ENCODE measurements around the gene DDX31.
"Not testable (repeated sequence)": the region's sequence is repeated elsewhere in the genome, so short reads cannot be mapped to it uniquely, and the experiment has no call there.

DDX31 gene

DNA sequence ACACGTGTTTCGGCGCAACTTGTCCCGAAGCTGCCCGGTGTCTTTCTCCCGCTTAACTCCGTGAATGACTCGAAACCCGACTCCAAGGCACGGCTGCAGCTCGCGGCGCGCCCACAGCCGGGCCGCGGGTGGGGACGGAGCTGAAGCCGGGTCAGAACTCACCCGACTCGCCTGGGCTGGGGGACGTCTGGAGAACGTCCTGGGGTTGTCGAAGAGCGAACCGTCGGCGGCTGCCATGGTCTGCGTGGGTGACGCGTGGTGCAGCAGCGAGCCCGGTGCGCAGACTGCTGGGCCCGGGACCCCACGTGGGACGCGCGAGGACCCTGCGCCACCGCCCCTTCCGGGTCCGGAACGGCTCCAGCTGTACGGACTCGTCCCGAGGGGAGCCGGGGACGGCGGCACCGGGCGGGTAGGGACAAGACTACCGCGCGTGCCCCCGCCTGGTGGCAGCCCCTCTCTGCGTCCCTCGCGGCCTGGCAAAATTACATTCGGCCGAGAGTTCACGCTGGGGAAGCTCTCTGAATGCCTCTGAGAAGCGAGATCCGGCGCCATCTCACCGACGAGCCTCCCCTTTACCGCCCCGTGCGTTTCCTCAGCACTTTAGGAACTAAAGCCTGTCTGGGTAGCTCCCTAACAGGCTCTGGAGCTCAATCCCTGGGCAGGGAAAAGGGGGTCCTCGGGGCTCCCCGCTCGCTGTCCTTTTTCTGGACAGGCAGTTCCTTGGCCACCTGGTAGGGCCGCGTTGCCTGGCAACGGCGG lies at the start of gene DDX31:
Gene DDX31 (minus strand): TSS at position 286 of the 759 bp plus-strand sequence. CDS start 49 bp downstream, at position 237.
- DNase-seq (ENCODE audit: low read depth): peak; percentile 83

DNA sequence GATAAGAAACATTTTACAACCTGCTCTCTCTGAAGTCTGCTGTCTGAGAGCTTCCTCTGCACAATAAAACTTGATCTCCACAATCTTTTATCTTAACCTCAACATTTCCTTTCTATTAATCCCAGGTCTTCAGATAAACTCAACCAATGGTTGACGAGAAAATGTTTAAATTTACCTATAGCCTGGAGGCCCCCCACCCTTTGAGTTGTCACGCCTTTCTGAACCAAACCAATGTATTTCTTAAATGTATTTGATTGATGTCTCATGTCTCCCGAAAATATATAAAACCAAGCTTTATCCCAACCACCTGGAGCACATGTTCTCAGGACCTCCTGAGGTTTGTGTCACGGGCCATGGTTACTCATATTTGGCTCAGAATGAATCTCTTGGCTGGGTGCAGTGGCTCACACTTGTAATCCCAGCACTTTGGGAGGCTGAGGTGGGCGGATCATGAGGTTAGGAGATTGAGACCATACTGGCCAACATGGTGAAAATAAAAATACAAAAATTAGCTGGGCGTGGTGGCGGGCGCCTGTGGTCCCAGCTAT lies 48.7 kb upstream of the DDX31 start:
- not testable (repeated sequence) for DNase-seq (ENCODE audit: low read depth)

DNA sequence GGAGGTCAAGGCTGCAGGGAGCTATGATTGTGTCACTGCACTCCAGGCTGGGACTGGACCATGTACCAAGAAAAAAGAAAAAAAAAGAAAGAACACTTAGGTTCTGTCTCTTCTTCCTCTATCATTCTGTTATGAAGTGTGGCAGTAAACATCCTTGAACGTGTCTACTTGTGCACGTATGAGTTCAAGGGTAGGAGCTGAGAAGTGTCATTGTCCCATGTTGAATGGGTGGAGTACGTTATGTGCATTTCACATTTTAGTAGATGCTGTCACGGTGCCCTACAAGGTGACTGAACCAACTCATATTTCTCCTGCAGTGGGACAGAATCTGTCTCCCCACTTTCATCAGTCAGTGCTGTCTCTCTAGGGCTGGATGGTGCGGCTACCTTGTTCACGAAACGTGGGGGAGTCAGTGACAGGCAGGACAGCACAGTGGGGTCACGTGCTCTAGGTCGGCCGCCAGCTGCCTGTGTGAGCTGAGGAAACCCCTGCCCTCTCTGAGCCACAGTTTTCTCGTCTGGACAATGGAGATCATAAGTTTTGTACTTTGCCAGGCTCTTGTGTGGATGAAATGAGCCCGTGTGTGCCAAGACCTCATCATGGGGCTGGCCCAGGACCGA lies 47.7 kb upstream of the DDX31 start:
- DNase-seq (ENCODE audit: low read depth): no peak

DNA sequence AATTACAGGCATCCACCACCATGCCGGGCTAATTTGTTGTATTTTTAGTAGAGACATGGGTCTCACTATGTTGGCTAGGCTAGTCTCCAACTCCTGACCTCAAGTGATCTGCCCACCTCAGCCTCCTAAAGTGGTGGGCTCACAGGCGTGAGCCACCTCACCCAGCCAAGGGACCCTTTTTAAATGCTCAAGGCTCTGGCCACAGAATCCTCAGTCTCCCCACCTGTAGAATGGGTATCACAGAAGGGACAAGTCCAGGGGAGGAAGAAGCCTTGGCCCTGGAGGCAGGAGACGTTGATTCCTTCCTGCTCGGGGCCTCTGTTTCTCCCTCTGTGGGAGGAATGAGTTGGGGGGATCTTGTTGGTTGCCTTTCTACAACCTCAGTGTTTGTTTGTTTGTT lies 46.2 kb upstream of the DDX31 start:
- no peak for DNase-seq (ENCODE audit: low read depth)

DNA sequence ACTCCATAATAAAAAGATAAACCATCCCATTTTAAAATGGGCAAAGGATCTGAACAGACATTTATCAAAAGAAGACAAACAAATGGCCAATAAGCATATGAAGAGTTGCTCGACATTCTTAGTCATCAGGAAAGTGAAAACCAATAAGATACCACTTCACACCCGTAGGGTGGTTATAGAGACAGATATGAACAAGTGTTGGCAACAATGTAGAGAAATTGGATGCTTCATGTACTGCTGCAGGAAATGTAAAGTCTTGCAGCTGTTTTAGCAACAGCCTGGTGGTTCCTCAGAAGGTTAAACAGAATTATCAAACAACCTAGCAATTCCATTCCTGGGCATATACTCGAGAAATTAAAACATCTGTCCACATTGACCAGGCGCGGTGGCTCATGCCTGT lies 43.0 kb upstream of the DDX31 start:
- DNase-seq (ENCODE audit: low read depth): no peak

DNA sequence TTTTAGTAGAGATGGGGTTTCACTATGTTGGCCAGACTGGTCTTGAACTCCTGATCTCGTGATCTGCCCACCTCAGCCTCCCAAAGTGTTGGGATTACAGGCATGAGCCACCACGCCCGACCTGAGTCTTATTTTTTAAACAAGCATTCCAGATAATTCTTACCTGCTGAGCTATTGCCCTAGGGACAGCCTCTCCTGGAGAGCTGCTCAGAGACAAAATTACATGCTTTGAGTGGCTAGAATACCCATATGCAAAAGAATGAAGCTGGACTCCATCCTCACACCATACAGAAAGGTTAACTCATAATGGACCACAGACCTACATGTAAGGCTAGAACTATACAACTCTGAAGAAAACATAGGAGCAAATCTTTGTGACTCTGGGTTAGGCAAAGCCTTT lies 42.1 kb upstream of the DDX31 start:
- no peak for DNase-seq (ENCODE audit: low read depth)

DNA sequence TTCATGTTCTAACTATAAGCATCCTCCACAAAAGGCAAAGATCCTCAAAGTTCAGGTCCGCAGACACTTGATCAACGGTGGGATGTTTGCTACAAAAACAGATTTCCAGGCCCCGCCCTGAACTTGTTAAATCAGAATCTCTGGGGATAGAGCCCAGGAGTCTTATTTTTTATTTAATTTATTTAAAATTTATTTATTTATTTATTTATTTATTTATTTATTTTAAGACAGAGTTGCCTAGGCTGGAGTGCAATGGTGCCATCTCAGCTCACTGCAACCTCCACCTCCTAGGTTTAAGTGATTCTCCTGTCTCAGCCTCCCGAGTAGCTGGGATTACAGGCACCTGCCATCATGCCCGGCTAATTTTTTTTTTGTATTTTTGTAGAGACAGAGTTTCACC lies 41.4 kb upstream of the DDX31 start:
- DNase-seq (ENCODE audit: low read depth): not testable (repeated sequence)

DNA sequence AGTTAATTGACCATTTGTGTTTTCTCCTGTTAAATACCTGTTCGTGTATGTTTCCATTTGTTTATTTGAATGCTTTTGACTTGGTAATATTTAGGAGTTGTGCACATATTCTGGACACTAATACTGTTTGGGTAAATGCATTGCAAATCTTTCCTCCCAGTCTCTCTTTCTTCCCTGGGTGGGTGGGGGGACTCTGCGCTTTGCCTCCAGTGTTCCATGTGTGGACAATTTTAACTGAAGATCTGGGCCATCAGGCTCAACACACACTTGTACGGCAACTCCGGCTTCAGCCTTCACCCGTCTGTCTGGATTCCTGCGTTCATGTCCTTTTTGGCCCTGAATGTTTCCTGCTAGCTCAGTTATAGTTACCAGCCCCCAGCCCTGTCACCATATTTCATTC lies 40.5 kb upstream of the DDX31 start:
- no peak for DNase-seq (ENCODE audit: low read depth)

DNA sequence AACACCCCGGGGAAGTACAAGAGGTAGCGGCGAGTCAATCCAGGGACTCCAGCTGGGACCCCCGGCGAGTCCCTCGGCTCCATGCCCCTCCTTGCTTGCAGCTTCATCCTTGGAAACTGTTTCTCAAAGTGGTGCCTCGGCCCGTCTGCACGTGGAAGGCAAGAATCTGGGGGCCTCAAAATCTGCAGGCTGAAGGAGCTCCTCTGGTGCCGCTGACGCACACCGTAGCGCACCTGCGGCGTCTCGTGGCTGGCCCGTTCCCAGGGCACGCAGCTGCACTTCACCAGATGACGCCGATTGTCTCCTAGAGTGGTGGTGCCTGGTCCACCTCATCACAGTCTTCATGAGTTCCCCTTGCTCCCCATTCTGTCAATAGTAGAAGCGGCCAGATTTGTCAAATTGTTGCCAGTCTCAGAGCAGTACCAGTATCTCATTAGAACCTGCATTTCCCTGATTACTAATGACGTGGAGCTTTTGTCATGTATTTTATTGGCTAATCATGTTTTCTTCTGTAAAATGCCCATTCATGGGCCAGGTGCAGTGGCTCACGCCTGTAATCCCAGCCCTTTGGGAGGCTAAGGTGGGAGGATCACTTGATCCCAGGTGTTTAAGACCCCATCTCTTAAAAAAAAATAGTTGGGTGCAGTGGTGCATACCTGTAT lies 39.1 kb upstream of the DDX31 start:
- no peak for DNase-seq (ENCODE audit: low read depth)

DNA sequence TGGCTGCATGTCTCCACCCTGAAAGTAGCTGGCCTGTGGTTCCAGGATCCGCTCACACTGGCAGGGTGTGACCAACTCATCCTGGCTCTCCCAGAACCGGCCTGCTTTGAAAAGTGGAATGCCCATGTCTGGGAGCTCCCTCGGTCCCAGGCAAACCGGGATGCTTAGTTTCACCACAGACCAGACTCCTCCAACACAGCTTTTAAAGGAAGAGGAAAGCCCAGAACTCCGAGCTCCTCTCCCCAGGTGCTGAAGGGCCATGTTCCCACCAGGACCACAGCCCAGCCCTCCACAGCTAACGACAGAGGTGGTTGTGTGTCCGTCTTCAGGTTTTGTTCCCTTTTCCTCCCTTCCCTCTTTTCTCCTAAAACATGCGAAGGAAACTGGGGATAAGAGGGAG lies 38.5 kb upstream of the DDX31 start:
- no peak for DNase-seq (ENCODE audit: low read depth)

DNA sequence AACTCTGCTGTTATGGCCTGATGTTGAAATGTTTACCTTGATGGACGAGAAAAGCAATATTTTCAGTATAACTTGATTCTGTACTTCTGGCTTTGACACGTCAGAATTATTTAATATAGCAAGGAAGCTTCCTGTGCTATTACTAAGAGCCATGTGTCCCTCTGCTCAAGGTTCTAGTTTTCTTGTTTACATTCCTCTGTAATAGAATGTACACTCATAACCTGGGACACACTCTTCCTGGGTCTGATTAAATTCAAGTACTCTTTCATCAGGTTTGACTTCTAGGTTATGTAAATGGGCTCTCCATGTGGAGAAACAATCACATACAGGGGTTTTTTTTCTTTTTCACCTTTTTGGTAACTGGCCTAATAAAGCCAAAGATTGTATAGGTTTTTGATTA lies 33.6 kb upstream of the DDX31 start:
- DNase-seq (ENCODE audit: low read depth): no peak

DNA sequence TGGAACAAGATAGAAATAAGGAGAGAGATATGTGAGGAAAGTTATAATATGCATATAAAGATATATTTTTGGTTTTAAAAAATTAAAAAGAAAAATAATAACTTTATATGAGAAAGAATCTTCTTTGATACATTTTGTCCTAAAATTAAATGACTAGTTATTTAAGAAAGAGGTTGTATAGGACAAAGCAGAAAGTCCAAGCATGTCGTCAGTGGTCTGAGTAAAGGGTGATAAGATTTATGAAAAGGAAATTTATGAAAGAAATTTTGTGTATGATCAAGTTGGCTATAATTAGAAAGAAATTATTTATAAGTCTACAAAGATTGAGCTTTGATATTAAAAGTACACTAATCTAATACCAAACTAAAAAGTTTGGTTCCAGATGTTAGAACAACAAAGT lies 32.5 kb upstream of the DDX31 start:
- DNase-seq (ENCODE audit: low read depth): no peak

DNA sequence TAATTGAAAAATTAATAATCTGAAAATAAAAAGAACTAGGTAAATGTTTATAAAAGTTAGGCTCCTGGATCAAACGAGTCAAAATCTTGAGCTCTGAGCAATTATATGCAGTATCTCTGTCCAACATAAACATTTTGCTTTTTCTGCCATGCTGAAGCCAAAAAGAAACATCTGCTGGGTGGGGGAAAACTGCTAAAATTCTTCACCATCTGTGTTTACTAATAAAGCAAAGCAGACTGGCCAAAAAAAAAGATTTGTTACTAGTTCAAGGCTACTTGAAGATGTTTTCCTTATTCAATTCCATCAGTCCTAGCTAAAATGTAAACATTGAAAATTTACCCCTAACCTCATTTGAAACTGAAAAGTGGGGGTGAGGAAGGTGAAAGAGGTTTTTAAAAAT lies 30.2 kb upstream of the DDX31 start:
- no peak for DNase-seq (ENCODE audit: low read depth)

DNA sequence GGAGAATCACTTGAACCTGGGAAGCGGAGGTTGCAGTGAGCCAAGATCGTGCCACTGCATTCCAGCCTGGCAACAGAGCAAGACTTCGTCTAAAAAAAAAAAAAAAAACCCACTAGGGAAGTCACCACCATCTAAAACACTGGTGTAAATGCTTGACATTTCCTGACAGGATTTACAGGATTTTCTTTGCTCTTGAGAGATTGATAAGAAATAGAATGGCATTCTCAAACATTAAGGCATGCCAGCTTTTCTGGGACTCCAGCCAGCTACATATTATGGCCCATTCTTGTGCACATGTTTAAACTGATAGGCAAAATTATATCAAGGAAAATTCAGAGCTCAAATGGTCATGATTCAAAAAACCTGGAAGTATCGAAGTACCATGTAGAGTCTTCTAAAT lies 29.2 kb upstream of the DDX31 start:
- no peak for DNase-seq (ENCODE audit: low read depth)

DNA sequence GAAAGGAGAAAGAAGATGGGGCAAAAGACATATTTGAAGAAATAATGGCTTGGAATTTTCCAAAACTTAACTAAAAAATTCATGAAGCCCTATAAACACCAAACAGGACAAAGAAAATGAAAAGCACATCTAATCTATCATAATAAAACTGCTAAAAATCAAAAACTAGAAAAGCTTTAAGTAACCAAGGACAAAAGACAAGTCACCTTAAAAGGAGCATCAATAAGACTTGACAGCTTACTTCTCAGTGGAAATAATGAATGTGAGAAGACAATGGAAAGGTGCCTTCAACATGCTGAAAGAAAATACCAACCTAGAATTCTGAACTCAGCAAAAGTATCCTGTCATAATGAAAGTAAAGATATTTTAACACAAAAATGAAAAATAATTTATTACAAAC lies 27.4 kb upstream of the DDX31 start:
- DNase-seq (ENCODE audit: low read depth): no peak

DNA sequence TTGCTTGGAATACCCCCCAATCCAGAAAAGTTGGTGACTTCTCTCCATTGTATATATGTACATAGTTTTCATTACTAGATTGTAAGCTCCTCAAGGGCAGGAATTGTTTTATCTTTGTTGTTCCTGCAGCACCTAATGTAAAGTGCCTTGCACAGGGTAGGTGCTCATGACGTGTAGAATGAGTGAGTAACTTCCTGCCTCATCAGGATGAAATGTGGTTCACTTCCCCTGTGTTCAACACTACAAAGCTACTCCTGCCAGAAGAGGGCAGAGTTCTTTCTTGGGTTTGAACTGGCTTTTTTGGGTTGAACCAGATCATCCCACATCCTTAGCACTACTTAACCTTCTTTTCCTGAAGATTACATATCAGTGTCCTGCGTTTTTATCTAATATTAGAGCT lies 24.4 kb upstream of the DDX31 start:
- DNase-seq (ENCODE audit: low read depth): no peak

DNA sequence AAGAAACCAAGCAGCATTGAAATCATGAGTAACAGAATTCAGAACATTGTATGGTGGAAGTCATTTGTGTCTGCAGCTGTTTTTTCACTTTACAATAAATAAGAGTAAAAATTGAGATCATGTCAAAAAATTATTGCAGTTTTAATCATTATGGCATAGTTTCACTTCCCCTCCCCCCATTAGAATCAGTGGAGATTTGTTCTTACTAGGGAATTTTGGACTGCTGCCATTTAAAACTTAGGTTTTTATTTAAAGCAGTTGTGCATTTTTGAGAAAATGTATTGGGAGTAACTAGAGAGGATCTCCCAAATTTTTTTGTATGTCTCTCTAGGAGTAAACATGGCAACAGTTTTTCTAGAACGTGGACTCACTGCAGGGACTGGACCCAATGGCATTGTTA lies 20.9 kb upstream of the DDX31 start:
- no peak for DNase-seq (ENCODE audit: low read depth)

DNA sequence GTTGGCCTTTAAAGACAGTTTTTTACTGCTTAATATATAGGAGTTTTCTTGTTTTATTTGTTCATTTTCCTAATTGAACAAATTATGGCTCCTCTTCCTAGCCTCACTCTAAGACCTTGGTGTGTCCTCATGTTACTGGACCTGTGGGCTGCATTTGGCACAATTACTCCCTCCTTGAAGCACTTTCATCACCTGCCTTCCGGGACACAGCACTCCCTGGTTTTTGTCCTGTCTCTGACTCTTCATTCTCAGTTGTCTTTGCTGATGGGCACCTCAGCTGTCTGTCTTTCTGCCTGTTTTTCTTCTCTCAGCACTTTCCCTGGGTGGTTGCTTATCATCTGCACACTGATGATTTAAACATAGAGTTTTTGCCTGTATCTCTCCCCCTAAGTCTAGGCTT lies 14.1 kb upstream of the DDX31 start:
- DNase-seq (ENCODE audit: low read depth): no peak

DNA sequence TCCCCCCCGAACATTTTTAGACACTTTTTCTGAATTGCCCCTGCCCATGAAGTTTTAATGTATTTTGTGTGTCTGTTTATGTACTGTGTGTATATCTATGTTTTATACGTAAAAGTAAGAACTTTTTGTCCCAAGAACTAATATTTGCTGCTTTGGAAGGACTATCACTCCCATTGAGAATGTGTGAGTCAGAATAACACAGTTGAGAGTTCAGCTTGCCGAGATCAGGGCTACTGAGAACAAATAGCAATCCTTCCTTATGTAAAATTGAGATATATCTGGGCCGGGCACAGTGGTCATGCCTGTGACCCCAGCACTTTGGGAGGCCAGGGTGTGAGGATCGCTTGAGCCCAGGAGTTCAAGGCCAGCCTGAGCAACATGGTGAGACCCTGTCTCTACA lies 11.8 kb upstream of the DDX31 start:
- no peak for DNase-seq (ENCODE audit: low read depth)

DNA sequence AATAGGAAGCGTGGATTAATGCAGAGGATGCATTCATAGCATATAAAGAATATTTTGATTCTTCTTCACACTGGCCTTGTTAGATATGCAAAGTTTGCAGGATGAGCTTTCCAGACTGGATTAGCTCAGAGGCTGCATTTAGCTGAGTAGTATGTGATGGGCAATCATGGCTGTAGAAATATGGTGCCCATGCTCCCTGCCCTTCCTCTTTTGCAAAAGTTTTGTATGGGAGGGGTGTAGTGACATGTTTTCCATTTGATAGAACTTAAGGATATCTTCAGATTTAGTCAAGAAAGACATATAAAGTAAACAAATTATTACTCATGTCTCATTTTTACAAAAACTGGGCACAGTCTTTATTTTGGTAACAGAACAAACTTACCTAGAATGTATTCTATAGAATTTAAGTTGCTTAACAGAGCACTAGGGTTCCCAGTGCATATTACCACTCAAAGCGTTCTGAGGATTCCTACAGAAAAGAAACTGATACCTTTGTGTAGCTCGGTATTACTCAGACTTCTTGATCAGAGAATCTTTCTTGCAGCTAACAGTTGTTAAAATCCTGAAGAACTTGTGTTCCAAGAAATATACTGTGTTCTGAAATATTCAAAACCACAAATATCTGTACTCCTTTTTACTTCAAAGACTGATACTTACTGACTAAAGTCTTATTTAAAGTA lies 10.3 kb upstream of the DDX31 start:
- no peak for DNase-seq (ENCODE audit: low read depth)

DNA sequence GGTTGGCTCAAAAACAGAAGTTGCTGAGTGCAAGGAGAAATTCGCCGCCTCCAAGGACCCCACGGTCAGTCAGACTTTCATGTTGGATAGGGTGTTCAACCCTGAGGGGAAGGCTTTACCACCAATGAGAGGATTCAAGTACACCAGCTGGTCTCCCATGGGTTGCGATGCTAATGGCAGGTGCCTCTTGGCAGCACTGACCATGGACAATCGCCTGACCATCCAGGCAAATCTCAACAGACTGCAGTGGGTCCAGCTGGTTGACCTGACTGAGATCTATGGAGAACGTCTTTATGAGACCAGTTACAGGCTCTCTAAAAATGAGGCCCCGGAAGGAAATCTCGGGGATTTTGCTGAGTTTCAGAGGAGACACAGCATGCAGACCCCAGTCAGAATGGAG lies 8.2 kb upstream of the DDX31 start:
- DNase-seq (ENCODE audit: low read depth): no peak

DNA sequence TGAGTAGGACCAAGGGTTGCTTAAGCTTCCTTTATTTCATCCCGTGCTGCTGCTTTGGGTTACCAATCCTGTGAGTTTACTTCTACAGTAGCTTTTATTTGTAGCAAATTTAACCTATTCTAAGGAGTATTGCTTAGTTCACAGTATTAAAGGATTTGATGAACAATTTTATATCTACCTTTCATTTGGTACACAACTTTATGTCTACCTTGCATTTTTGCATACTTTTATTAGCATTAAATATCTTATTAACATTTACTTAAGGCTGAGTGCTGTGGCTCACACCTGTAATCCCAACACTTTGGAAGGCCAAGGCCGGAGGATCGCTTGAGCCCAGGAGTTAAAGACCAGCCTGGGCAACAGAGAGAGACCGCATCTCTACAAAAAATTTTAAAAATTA lies 4.7 kb upstream of the DDX31 start:
- DNase-seq (ENCODE audit: low read depth): no peak

DNA sequence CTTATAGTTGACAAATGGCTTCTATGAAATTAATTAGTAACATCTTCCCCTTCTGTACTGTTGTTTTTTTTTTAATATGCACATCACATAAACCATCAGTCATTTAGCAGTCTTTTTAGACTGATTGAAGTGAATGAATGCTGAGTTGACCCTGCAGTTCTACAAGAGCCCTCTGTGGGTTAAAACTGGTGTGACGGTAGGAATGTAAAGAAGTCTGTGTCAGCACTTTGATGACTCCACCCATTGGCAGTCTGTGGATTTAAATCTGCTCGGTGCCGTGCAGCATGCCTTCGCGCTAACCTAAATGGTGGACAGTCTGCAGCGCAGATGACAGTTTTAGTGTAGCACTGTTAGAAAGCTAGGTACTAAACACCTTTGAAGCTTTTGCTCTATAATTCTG lies 3.6 kb upstream of the DDX31 start:
- DNase-seq (ENCODE audit: low read depth): no peak

Measured in activated T-cell treated with anti-CD3 and anti-CD28 coated beads for 1 hour (primary cell).